HS-5 (cell line): ENCODE results near the gene ARHGAP12.
"Not testable (repeated sequence)": the region's sequence is repeated elsewhere in the genome, so short reads cannot be mapped to it uniquely, and the experiment has no call there.

Experiments
- DNase-seq: peaks from one replicate; pipeline ENCODE4 v3.0.0-alpha.2; 2012; ENCODE audit warnings: low read depth

ARHGAP12 gene

DNA sequence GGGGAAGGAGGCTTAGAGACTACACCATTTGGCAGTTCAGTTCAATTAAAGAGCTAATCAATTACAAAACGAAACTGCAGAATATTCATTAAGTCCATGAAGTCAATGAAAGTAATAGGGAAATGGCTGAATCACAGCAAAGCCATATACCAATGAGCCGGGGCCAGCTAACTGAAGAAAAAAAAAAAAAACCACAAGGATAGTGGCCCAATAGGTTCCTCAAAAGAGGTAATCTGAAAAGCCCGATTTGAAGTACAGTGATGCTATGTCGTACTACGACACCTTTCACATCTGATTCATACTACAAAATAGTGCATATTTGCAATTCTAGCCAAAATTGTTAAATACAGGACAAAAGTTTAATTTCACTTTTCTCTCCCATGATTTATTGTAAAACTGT lies 2.5 kb downstream of the ARHGAP12 start:
- DNase-seq = no peak

DNA sequence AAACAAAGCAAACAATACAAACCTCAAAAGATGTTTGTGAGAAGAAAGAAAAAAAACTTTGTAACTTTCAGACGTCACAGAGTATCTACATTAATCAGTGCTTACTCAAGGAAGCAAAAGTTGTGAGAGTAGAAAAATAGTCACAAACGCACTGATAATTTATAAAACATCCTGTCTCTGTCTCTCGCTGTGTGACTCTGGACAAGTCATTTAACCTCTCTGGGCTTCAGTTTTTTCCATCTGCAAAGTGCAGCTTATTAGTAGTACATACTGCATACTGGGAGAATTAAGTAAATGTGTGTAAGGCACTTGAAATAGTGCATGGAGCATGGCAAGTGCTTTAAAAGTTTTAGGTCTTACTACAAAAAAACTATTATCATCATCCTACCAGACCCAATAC lies 3.8 kb downstream of the ARHGAP12 start:
- DNase-seq = no peak

DNA sequence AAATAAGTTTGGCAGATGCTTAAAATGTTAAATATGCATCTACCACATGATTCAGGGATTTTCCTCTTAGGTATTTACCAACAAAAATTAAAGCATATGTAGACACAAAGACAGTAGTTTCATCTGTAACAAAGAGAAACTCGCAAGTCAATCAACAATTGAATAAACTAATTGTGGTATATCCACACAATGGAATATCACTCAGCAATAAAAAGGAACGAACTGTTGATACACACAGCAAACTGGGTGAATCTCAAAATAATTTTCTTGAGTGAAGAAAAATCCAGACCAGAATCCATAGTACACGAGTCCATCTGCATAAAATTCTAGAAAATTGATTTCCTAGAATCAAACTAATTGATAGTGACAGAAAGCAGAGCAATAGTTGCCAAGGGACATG lies 5.2 kb downstream of the ARHGAP12 start:
- no peak for DNase-seq

DNA sequence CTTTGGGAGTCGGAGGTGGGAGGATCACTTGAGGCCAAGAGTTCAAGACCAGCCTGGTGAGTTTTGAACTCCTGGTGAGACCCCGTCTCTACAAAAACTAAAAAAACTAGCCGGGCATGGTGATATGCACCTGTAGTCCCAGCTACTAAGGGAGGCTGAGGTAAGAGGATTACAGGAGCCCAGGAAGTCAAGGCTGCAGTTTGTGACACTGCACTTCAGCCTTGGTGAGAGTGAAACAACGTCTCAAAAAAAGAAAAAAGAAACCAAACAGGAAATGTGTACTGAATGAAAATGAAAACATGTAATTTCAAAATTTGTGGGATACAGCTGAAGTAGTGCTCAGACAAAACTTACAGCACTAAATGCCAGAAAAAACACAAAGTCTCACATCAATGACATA lies 7.6 kb downstream of the ARHGAP12 start:
- DNase-seq = no peak

DNA sequence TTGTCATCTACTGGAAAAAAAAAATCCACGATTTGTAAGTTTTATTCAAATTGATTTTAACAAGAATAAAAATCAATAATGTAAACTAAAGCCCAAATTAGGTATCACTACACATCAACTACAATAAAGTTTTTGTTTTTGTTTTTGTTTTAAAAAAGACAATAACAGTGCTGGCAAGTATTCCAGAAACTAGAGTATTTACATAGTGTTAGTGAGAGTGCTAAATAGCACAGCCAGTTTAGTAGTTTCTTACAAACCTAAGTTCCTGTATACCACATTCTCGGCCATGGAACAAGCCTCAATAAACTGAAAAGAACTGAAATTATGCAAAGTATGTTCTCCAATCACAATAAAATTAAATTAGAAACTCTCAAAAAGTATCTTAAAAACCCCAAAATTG lies 8.1 kb downstream of the ARHGAP12 start:
- no peak for DNase-seq

DNA sequence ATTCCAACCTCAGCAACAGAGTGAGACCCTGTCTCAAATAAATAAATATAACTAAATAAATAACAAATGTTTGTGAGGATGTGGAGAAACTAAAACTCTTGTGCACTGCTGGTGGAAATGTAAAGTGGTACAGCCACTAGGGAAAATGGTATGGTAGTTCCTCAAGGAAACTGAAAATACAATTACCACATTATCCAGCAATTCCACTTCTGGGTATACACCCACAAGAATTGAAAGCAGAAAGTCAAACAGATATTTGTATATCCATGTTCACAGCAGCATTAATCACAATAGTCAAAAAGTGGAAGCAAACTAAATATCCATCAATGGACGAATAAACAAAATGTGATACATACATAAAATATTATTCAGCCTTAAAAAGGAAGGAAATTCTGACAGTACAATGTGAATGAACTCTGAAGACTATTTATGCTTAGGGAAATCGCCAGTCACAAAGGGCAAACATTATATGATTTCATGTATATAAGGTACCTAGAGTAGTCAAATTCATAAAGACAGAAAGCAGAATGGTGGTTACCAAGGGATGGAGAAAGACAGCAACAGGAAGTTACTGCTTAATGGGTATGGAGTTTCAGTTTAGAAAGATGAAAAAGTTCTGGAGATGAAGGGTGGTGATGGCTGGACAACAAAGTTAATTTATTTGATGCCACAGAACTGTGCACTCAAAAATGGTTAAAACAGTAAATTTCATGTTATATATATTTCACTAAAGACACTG lies 9.8 kb downstream of the ARHGAP12 start:
- DNase-seq = no peak

DNA sequence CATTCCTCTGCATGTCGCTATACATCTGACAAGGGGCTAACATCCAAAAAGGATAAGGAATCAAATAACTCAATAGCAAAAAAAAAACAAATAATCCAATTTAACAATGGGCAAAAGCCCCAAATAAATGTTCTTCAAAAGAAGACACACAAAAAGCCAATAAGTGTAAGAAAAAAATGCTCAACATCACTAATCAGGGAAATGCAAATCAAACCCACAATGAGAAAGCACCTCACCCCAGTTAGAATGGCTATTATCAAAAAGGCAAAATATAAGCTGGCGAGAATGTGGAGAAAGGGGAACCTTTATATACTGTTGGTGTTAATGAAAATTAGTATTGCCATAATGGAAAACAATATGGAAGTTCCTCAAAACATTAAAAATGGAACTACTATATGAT lies 14.3 kb downstream of the ARHGAP12 start:
- DNase-seq = no peak

DNA sequence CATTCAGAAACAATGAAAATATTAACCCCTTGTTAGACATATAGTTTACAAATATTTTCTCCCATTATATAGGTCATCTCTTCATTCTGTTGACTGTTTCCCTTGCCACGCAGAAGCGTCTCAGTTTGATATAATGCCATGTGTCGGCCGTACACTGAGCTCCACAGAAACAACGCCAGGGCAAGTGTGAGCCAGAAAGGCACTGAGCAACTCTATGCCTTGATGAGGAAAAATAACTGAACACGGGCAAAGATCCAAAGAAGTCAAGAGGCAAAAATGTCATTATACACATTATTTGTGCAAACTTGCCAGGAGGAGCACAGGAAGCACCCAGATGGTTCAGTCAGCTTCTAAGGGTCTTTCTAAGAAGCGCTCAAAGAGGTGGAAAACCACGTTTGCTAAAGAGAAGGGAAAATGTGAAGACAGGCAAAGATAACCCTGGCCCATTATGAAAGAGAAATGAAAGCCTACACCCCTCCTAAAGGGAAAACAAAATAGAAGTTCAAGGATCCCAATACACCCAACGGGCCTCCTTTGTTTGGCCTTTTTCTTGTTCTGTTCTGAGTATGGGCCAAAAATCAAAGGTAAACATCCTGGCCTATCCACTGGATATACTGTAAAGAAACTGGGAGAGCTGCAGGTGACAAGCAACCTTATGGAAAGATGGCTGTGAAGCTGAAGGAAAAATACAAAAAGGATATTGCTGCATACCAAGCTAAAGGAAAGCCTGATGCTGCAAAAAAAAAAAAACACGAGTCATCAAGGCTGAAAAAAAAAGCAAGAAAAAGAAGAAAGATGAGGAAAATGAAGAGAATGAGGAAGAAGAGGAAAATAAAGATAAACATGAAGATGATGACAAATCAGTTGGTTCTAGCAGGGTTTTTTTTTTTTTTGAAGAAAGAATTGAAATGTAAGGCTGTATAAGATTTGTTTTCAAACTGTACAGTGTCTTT lies 15.5 kb downstream of the ARHGAP12 start:
- DNase-seq = no peak

DNA sequence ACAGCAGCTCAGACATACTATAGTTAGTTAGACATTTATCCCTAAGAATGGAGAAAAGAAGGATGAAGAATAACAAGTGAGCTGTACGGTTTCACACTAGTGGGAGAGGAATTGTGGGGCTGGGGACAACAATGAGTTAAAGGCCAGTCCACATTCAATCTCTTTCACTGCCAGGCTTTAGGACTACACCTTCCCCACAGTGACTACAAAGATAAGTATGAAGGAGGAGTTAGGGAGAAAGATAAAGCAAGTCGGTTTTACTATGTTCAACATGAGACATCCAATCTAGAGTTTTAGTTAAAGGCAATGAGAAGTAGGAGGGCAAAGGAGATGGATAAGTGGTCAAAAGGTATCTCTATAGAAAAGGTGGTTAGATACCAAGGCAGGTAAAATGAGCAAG lies 16.3 kb downstream of the ARHGAP12 start:
- DNase-seq = no peak

DNA sequence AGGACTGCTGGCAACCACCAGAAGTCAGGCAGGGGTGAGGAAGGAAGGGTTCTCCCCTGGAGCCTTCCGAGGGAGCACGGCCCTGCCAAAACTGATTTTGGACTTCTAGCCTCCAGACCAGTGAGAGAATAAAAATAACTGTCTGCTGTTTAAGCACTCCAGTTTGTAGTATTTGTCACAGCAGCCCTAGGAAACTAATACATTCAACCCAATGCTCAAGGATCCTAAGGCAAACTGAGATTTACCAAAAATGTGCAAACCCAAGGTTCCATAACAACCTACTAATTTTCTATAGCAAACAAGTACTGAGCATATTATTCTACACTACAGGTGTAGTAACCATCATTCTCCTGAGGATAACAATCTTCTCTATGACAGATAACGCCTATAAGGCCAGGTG lies 18.6 kb downstream of the ARHGAP12 start:
- DNase-seq = no peak

DNA sequence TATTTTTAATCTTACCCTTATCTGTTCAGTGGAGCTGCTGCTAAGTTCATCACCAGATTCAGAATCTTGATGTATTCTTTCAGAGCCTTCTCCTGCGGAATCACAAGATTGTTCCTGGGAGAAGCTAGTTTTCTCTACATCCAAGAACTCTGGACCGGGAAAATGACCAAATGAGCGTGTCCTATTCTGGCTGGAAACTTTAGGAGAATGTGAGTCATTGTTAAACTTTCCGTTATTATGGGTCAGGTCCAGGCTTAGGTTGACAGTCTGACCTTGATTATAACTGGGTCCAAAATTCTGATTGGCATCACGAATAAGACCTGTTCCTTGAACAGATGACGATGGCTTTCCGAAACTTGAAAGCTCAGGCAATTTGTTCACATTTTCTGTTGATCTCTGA lies 20.5 kb downstream of the ARHGAP12 start:
- DNase-seq = no peak

DNA sequence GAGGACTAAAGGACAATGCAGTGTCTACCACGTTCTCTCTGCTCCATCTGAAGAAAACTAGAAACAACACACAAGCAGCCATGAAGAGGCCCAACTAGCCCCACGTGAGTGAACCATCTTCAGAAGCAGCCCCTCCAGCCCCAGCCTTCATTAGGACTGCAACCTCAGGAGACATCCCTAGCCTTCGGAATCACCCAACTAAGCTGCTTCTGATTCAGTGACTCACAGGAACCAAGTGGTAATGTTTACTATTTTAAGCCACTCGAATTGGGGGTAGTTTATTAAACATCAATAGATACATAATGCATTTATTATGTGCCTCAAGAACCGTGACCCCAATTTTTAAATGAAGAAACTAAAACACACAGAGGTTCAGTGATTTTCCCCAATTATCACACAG lies 22.6 kb downstream of the ARHGAP12 start:
- no peak for DNase-seq

DNA sequence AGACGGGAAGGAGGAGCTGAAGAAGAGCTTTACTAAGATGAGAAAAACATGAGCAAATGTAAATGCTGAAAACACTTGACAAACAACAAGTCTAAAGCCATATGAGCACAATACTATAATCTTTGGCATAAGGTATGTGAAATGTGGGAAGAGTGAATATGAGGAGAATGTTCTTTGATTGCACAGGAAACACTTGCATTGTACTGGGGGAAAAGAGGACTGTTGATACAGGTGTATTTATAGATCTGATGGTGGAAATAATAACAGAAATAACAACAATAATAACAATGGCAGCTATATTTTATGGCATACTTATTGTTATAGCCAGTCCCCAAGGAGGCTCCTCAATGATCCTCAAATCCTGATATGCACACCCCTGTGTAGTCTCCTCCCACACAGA lies 23.0 kb downstream of the ARHGAP12 start:
- no peak for DNase-seq

DNA sequence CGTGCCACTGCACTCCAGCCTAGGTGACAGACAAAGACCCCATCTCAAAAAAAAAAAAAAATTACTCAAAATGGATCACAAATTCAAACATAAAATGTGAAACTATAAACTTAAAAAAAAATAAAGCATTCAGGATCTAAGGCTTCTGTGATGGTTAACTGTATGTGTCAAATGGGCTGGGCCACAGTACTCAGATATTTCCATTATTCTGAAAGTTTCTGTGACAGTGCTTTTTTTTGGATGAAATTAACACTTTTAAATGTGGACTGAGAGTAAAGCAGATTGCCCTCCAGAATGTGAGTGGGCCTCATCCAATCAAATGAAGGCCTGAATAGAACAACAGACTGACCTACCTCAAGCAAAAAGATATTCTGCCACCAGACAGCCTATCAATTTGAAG lies 26.0 kb downstream of the ARHGAP12 start:
- DNase-seq = no peak

DNA sequence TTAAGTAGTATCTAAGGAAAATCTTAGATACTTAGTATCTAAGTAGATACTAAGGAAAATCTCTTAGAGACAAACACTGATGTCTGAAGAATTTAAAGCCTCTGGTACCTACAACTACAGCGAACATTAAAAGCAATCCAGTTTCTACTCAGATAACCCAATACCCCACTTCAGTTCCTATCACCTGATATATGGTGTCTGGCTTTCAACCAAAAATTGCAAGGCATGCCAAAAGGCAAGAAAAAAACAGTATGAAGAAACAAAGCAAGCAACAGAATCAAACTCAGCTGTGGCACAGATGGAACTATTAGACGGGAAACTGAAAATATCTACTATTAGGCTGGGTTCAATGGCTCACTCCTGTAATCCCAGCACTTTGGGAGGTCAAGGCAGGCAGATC lies 31.1 kb downstream of the ARHGAP12 start:
- DNase-seq = no peak

DNA sequence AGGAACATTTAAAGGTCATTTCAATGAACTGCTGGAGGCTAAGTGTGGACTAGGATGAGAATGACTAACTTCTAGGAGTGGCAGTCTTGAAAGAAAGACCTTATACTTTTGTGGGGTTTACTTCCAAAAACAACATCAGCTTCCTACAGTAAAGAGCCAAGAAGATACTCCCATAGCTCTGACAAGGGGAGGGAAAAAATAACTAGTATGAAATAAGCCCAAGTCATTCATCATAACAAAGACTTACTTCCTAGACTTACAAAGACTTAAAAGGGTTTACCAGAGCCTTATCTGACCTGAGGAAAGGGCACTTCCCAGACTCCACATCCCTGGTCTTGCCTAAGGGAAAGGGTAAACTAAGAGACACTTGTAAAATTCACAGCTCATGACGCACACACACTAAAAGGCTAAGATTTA lies 31.7 kb downstream of the ARHGAP12 start:
- no peak for DNase-seq

DNA sequence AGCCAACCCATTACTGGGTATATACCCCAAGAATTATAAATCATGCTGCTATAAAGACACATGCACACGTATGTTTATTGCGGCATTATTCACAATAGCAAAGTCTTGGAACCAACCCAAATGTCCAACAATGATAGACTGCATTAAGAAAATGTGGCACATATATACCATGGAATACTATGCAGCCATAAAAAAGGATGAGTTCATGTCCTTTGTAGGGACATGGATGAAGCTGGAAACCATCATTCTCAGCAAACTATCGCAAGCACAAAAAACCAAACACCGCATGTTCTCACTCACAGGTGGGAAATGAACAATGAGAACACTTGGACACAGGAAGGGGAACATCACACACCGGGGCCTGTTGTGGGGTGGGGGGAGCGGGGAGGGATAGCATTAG lies 32.9 kb downstream of the ARHGAP12 start:
- not testable (repeated sequence) for DNase-seq

DNA sequence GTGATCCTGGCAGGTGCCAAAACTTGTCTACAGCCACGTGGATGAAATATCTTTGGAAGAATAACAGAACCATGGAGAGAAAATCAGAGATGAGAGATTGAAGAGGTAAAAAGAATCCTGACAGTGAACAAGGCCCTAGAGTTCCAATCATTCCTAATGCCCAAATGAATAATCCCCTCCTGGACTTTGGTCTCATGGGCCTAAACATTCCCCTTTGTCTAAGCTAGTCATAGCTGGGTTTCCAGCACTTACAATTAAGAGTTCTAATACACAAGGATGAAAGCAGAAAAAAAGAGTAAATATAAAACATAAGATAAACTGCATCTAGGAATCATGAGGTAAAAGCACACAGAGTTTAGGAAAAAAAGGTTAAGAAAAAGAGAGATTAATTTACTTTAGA lies 40.2 kb downstream of the ARHGAP12 start:
- no peak for DNase-seq

DNA sequence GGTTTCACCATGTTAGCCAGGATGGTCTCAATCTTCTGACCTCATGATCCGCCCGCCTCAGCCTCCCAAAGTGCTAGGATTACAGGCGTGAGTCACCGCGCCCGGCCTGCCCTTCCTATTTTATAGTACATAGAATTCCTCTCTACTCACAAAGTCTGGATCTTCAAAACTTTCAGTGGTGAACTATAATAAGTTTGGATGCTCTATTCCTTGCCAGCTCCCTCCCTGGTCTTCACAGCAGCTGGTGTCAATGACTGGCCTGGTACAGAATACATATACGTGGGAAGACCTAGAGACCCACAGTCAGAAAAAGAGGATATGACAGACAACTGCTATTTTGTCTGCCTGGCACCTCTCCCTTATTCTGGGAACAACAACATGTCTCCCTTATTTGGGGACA lies 40.8 kb downstream of the ARHGAP12 start:
- no peak for DNase-seq

DNA sequence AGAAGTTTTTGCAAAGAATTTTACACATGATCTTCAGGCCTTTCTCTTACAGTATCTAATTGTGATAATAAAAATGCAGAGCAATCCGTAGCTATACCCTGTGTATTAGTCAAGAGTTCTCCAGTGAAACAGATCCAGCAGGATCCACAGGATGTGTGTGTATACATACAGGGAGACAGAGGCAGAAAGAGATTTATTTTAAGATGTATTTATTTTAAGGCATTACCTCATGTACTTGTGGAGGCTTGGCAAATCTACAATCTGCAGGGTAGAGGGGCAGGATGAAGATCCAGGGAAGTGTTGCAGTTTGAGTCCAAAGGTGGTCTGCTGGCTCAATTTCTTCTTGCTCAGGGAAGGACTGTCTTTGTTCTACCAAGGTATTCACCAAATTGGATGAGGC lies 41.7 kb downstream of the ARHGAP12 start:
- DNase-seq = no peak

DNA sequence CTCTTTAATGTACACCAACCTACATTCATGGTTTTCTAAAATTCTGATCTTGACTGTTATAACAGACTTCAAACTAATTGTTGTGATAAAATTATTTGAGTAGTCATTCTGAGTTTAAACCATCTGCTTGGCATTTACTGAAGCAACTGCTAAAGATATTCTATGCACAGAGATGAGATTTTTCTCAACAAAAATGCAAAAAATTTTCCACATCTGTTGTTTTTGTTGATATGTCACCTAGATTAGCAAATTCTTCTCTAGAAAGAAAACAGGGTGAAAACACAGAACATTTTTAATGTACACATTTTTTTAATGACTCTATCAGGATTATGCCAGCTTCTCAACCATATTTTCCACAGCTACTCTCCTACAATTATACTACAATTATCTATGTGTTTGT lies 42.7 kb downstream of the ARHGAP12 start:
- no peak for DNase-seq

DNA sequence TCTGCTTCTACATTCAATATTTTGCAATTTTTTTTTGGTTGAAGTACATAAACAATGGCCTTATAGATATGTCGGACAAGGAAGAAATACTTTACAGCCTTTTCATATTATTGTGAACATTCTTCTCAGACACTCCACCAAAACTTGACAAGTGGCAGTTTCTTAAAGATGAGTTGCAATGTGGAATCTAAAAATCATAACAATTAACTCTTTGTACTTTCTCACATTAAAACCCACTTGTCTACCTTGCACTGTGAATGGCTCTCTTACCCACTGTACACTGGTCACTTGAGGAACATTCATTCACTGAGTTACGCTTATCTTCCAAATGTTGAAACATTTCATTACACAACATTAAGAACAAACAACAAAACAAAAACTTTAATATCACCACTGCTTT lies 44.2 kb downstream of the ARHGAP12 start:
- DNase-seq = no peak

DNA sequence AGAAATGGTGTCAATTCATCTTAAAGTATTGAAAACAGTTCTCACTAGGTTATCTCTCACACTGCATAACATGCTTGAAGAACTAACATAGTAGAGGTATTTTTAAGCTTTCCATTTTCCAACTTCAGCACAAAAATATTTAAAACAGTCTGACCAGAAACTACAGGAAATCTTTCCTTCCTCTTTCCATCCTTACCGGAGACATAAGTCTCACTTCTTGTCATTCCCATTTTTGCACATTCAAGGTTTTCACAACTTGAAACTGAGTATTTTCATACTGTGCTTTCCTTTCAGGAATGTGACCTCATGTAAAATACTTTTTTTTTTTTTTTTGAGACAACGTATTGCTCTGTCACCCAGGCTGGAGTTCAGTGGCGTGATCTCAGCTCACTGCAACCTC lies 45.2 kb downstream of the ARHGAP12 start:
- DNase-seq = no peak

DNA sequence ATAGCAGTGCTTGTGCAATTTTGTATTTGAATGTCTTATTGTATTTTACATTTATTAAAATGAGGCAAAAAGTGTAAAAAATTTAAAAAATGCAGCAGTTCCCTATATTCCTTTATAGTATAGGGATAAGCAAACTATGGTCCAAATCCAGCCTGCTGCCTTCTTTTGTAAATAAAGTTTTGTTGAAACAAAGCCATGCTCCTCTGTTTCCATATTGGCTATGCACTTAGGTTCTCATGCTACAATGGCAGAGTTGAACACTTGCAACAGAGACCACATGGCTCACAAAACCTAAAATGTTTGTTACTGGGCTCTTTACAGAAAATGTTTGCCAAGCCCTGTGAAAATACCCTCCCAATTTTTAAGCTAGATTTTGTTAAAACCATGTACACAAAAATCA lies 50.1 kb downstream of the ARHGAP12 start:
- no peak for DNase-seq
